Keratinocyte (primary cell): Measurements from ENCODE around the gene ECI2. TPM values are rescaled to one million over a fixed set of nuclear protein-coding genes. Genes with fewer than 3 reads are reported as not detected.

Source experiments
- DNase-seq: peaks from one replicate; pipeline ENCODE4 v3.0.0-alpha.2; 2011; ENCODE audit warnings: low read depth, missing footprints, low spot score
- FAIRE-seq: peaks from 2 replicates; lab custom pipeline; 2011; peaks lifted over from hg19 to GRCh38; lab: Jason Lieb, UNC
- H2AFZ ChIP-seq: 2 replicates; pipeline ENCODE4 v1.6.0; 2012; ENCODE audit warnings: low read length, control low read depth, inconsistent platforms; ENCODE audit not compliant: control insufficient read depth
- H3K27ac ChIP-seq: 2 replicates; pipeline ENCODE4 v1.5.1; 2011; ENCODE audit warnings: low read length; ENCODE audit not compliant: control insufficient read depth, insufficient read depth
- H3K27me3 ChIP-seq: 3 replicates; pipeline ENCODE4 v1.6.0; 2011; ENCODE audit warnings: low read length; ENCODE audit not compliant: control insufficient read depth, insufficient read depth; ENCODE audit errors: extremely low read depth
- H3K36me3 ChIP-seq, 2 experiments: 2 replicates in 1 of 2; 3 replicates in 1 of 2; pipeline ENCODE4 v1.5.1; 2011; ENCODE audit warnings: low read length in 2 of 2, mild to moderate bottlenecking in 1 of 2; ENCODE audit not compliant: control insufficient read depth in 2 of 2, insufficient read depth in 2 of 2; ENCODE audit errors: extremely low read depth in 1 of 2
- H3K4me1 ChIP-seq: 3 replicates; pipeline ENCODE4 v1.5.1; 2011; ENCODE audit warnings: low read length; ENCODE audit not compliant: control insufficient read depth, insufficient read depth; ENCODE audit errors: extremely low read depth
- H3K4me2 ChIP-seq: 3 replicates; pipeline ENCODE4 v1.6.0; 2011; ENCODE audit warnings: low read depth, low read length; ENCODE audit not compliant: control insufficient read depth, insufficient read depth; ENCODE audit errors: extremely low read depth
- H3K4me3 ChIP-seq, 3 experiments: fragments of 200-600 bp in 1 of 3; sonication (generic) in 1 of 3; 2 replicates in 2 of 3; 3 replicates in 1 of 3; pipeline ENCODE4 v1.5.1; 2011 to 2016; ENCODE audit warnings: low read length in 3 of 3, mild to moderate bottlenecking in 3 of 3, control low read depth in 2 of 3, inconsistent platforms in 1 of 3, low read depth in 1 of 3, mixed read lengths in 1 of 3, mixed run types in 1 of 3, moderate library complexity in 1 of 3; ENCODE audit not compliant: control insufficient read depth in 2 of 3, insufficient read depth in 2 of 3; ENCODE audit errors: extremely low read depth in 1 of 3
- H3K79me2 ChIP-seq: 2 replicates; pipeline ENCODE4 v1.6.0; 2012; ENCODE audit warnings: low read length; ENCODE audit not compliant: control insufficient read depth, insufficient read depth
- H3K9ac ChIP-seq: 3 replicates; pipeline ENCODE4 v1.6.0; 2011; ENCODE audit warnings: low read length; ENCODE audit not compliant: control insufficient read depth, insufficient read depth; ENCODE audit errors: extremely low read depth
- H3K9me1 ChIP-seq: 3 replicates; pipeline ENCODE4 v1.6.0; 2011; ENCODE audit warnings: low read length; ENCODE audit not compliant: control insufficient read depth, insufficient read depth; ENCODE audit errors: extremely low read depth
- H3K9me3 ChIP-seq: 2 replicates; pipeline ENCODE4 v1.5.1; 2012; ENCODE audit warnings: low read depth, low read length; ENCODE audit not compliant: control insufficient read depth
- H4K20me1 ChIP-seq: 3 replicates; pipeline ENCODE4 v1.6.0; 2011; ENCODE audit warnings: low read length; ENCODE audit not compliant: control insufficient read depth, insufficient read depth; ENCODE audit errors: extremely low read depth
- EZH2 ChIP-seq: IDR thresholded peaks from one replicate; pipeline ENCODE4 v1.6.1; 2012; ENCODE audit warnings: inconsistent platforms, mild to moderate bottlenecking, low read length, moderate library complexity
- dilution Hi-C: fragments of 300-500 bp; cut with MboI; formaldehyde crosslinking; loops from one replicate; pipeline ENCODE4 v1.7.0; 2020; ENCODE audit warnings: low sequenced_read_pairs; ENCODE audit not compliant: extremely low pct_ligation_motif_present
- polyA plus RNA-seq, 5 experiments: library from polyadenylated mRNA; depleted of rRNA in 3 of 5; stranded (reverse) in 3 of 5; stranded (forward) in 1 of 5; unstranded in 1 of 5; fragments of >200 nt; gene quantifications; 1 replicate in 1 of 5; 2 replicates in 3 of 5; 3 replicates in 1 of 5; pipeline versions ENCODE4 v1.2.1 to v1.2.3, GENCODE V29; 2011 to 2012; ENCODE audit warnings: missing spikeins in 2 of 5, low read depth in 1 of 5, low replicate concordance in 1 of 5
- TF ChIP-seq, protein P1 (sequence below), 3 experiments: IDR thresholded peaks in 1 of 3; conservative IDR thresholded peaks in 1 of 3; optimal IDR thresholded peaks in 1 of 3; 2 replicates in 2 of 3; 3 replicates in 1 of 3; pipeline versions ENCODE3 to v1.5.1; 2011; ENCODE audit warnings: low read length in 3 of 3, mild to moderate bottlenecking in 3 of 3, moderate library complexity in 2 of 3, control low read depth in 1 of 3, inconsistent platforms in 1 of 3; ENCODE audit not compliant: insufficient read depth in 2 of 3; ENCODE audit errors: extremely low read depth in 1 of 3

The ECI2 gene
- polyA plus RNA-seq, 1 donor (not counting 4 experiments of a cell fraction or from before 2014, with no cell fraction given) = 41.6 TPM

DNA sequence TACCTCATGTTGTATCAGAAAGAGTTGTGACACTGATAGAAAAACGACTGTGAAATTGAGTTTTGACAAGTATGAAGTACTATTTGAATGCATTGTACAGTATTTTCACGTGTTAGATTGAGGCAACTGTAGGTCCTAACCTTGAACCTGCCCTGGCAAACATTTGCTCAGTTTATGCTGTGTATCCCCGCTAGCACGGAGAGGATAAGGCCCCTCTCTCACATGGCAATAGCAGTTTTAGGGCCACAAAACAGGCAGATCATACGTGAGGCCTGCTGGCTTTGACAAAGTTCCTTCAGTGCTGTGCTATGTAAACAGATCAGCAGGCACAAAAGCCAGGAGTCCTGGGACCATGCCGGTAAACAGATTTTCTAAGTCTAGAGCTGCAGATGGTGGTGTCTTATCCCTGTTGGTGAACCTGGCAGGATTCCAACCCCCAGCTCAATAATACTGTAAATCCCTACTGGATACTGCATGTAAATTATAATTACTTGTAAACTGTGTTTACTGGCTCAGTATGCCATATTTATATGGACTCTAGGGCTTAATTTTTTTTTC lies 32.6 kb downstream of the ECI2 start:
- H4K20me1 ChIP-seq = no peaks in the 10 kb centered on the region
- H3K27ac ChIP-seq = no peak overlapping the region
- DNase-seq = no peak
- no peaks in the 10 kb centered on the region for H3K27me3 ChIP-seq
- no peak for FAIRE-seq
- no peak overlapping the region for H3K4me2 ChIP-seq
- no peaks in the 10 kb centered on the region for H3K36me3 ChIP-seq
- no peaks in the 10 kb centered on the region for H3K79me2 ChIP-seq
- dilution Hi-C loops = no loop called here
- TF ChIP-seq, protein P1, sequence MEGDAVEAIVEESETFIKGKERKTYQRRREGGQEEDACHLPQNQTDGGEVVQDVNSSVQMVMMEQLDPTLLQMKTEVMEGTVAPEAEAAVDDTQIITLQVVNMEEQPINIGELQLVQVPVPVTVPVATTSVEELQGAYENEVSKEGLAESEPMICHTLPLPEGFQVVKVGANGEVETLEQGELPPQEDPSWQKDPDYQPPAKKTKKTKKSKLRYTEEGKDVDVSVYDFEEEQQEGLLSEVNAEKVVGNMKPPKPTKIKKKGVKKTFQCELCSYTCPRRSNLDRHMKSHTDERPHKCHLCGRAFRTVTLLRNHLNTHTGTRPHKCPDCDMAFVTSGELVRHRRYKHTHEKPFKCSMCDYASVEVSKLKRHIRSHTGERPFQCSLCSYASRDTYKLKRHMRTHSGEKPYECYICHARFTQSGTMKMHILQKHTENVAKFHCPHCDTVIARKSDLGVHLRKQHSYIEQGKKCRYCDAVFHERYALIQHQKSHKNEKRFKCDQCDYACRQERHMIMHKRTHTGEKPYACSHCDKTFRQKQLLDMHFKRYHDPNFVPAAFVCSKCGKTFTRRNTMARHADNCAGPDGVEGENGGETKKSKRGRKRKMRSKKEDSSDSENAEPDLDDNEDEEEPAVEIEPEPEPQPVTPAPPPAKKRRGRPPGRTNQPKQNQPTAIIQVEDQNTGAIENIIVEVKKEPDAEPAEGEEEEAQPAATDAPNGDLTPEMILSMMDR (optimal IDR thresholded peaks at IDR 0.05 in 1 of 3, IDR thresholded peaks at IDR 0.05 in 1 of 3, conservative IDR thresholded peaks at IDR 0.05 in 1 of 3; ENCODE audit: extremely low read depth in 1 of 3, insufficient read depth in 2 of 3, low read length in 3 of 3) = no peak
- TF ChIP-seq EZH2 = no peak
- H2AFZ ChIP-seq = no peak overlapping the region
- H3K9ac ChIP-seq = no peak overlapping the region
- H3K9me3 ChIP-seq = no peaks in the 10 kb centered on the region
- peaks cover 6% of the 10 kb centered on the region for H3K4me1 ChIP-seq
- H3K4me3 ChIP-seq = no peak overlapping the region
- no peaks in the 10 kb centered on the region for H3K9me1 ChIP-seq

- no peaks in the 10 kb centered on the region for H3K9me1 ChIP-seq
- dilution Hi-C loops = no loop called here
- H2AFZ ChIP-seq = no peak overlapping the region
- no peaks in the 10 kb centered on the region for H3K79me2 ChIP-seq
- no peak overlapping the region for H3K9ac ChIP-seq
- no peaks in the 10 kb centered on the region for H3K36me3 ChIP-seq
- H3K9me3 ChIP-seq = no peaks in the 10 kb centered on the region
- TF ChIP-seq EZH2 = no peak
- TF ChIP-seq, protein P1 (optimal IDR thresholded peaks at IDR 0.05 in 1 of 3, IDR thresholded peaks at IDR 0.05 in 1 of 3, conservative IDR thresholded peaks at IDR 0.05 in 1 of 3; ENCODE audit: extremely low read depth in 1 of 3, insufficient read depth in 2 of 3, low read length in 3 of 3) = no peak
- H3K4me2 ChIP-seq = no peak overlapping the region
- H3K27me3 ChIP-seq = no peaks in the 10 kb centered on the region
- peaks cover 6% of the 10 kb centered on the region for H3K4me1 ChIP-seq
- H3K4me3 ChIP-seq = no peak overlapping the region
- DNase-seq (no peak), FAIRE-seq (no peak)
- H3K27ac ChIP-seq = no peak overlapping the region
- no peaks in the 10 kb centered on the region for H4K20me1 ChIP-seq
These were observed 34.1 kb downstream of the ECI2 start for GRCh38 chr6:4101298-4101697.
